ENCODE data around the gene PGF.

The PGF gene

GRCh38 chr14:74978416-74978947 is 23.1 kb upstream of the PGF start:
- Histone ChIP-seq H3K9ac (ENCODE audit: low read length in 2 of 2) (no peak overlapping the region), H3K4me1 (ENCODE audit: control insufficient read depth, insufficient read depth, low read length) (peaks cover 26% of the 10 kb centered on the region), H3K36me3 (ENCODE audit: control insufficient read depth in 2 of 2, insufficient read depth in 2 of 2, low read length in 2 of 2) (no peaks in the 10 kb centered on the region), H3K27ac (ENCODE audit: low read length) (no peak overlapping the region), H3K27me3 (ENCODE audit: control insufficient read depth in 1 of 2, insufficient read depth in 2 of 2, low read length in 2 of 2) (no peaks in the 10 kb centered on the region), H3K9me3 (ENCODE audit: control insufficient read depth in 2 of 2, low read length in 2 of 2) (no peaks in the 10 kb centered on the region), H3K4me3 (ENCODE audit: low read length in 2 of 2) (no peak overlapping the region)

GRCh38 chr14:74977901-74978385 is 22.5 kb upstream of the PGF start:
- peaks cover 29% of the 10 kb centered on the region for H3K4me1 ChIP-seq (ENCODE audit: control insufficient read depth, insufficient read depth, low read length)

GRCh38 chr14:74977164-74977900 is 21.9 kb upstream of the PGF start:
- Histone ChIP-seq H3K27ac (ENCODE audit: low read length) (no peak overlapping the region), H3K4me3 (ENCODE audit: low read length in 2 of 2) (no peak overlapping the region), H3K36me3 (ENCODE audit: control insufficient read depth in 2 of 2, insufficient read depth in 2 of 2, low read length in 2 of 2) (no peaks in the 10 kb centered on the region), H3K27me3 (ENCODE audit: control insufficient read depth in 1 of 2, insufficient read depth in 2 of 2, low read length in 2 of 2) (no peaks in the 10 kb centered on the region), H3K4me1 (ENCODE audit: control insufficient read depth, insufficient read depth, low read length) (peaks cover 31% of the 10 kb centered on the region), H3K9me3 (ENCODE audit: control insufficient read depth in 2 of 2, low read length in 2 of 2) (no peaks in the 10 kb centered on the region), H3K9ac (ENCODE audit: low read length in 2 of 2) (no peak overlapping the region)

More at GRCh38 chr14:74977901-74978385, 22.5 kb upstream of the PGF start:
- H3K9ac ChIP-seq (ENCODE audit: low read length in 2 of 2) = no peak overlapping the region
- H3K9me3 ChIP-seq (ENCODE audit: control insufficient read depth in 2 of 2, low read length in 2 of 2) = no peaks in the 10 kb centered on the region
- no peak overlapping the region for H3K27ac ChIP-seq (ENCODE audit: low read length)
- no peaks in the 10 kb centered on the region for H3K36me3 ChIP-seq (ENCODE audit: control insufficient read depth in 2 of 2, insufficient read depth in 2 of 2, low read length in 2 of 2)
- no peak overlapping the region for H3K4me3 ChIP-seq (ENCODE audit: low read length in 2 of 2)
- no peaks in the 10 kb centered on the region for H3K27me3 ChIP-seq (ENCODE audit: control insufficient read depth in 1 of 2, insufficient read depth in 2 of 2, low read length in 2 of 2)

- H3K9me3 ChIP-seq (ENCODE audit: control insufficient read depth in 2 of 2, low read length in 2 of 2) = no peaks in the 10 kb centered on the region
- peaks cover 31% of the 10 kb centered on the region for H3K4me1 ChIP-seq (ENCODE audit: control insufficient read depth, insufficient read depth, low read length)
- H3K4me3 ChIP-seq (ENCODE audit: low read length in 2 of 2) = no peak overlapping the region
- no peaks in the 10 kb centered on the region for H3K27me3 ChIP-seq (ENCODE audit: control insufficient read depth in 1 of 2, insufficient read depth in 2 of 2, low read length in 2 of 2)
- no peaks in the 10 kb centered on the region for H3K36me3 ChIP-seq (ENCODE audit: control insufficient read depth in 2 of 2, insufficient read depth in 2 of 2, low read length in 2 of 2)
- no peak overlapping the region for H3K9ac ChIP-seq (ENCODE audit: low read length in 2 of 2)
- H3K27ac ChIP-seq (ENCODE audit: low read length) = no peak overlapping the region
Observed at GRCh38 chr14:74976264-74977113, 21.1 kb upstream of the PGF start.

- Histone ChIP-seq H3K36me3 (ENCODE audit: control insufficient read depth in 2 of 2, insufficient read depth in 2 of 2, low read length in 2 of 2) (no peaks in the 10 kb centered on the region), H3K9me3 (ENCODE audit: control insufficient read depth in 2 of 2, low read length in 2 of 2) (no peaks in the 10 kb centered on the region), H3K4me3 (ENCODE audit: low read length in 2 of 2) (no peak overlapping the region), H3K27ac (ENCODE audit: low read length) (no peak overlapping the region), H3K4me1 (ENCODE audit: control insufficient read depth, insufficient read depth, low read length) (peaks cover 27% of the 10 kb centered on the region), H3K27me3 (ENCODE audit: control insufficient read depth in 1 of 2, insufficient read depth in 2 of 2, low read length in 2 of 2) (no peaks in the 10 kb centered on the region), H3K9ac (ENCODE audit: low read length in 2 of 2) (no peak overlapping the region)
Observed at GRCh38 chr14:74975059-74975810, 19.8 kb upstream of the PGF start.

GRCh38 chr14:74974364-74975058 is 19.1 kb upstream of the PGF start:
- Histone ChIP-seq H3K27ac (ENCODE audit: low read length) (no peak overlapping the region), H3K4me3 (ENCODE audit: low read length in 2 of 2) (no peak overlapping the region), H3K4me1 (ENCODE audit: control insufficient read depth, insufficient read depth, low read length) (peaks cover 24% of the 10 kb centered on the region), H3K9ac (ENCODE audit: low read length in 2 of 2) (no peak overlapping the region), H3K9me3 (ENCODE audit: control insufficient read depth in 2 of 2, low read length in 2 of 2) (no peaks in the 10 kb centered on the region), H3K36me3 (ENCODE audit: control insufficient read depth in 2 of 2, insufficient read depth in 2 of 2, low read length in 2 of 2) (no peaks in the 10 kb centered on the region), H3K27me3 (ENCODE audit: control insufficient read depth in 1 of 2, insufficient read depth in 2 of 2, low read length in 2 of 2) (no peaks in the 10 kb centered on the region)

GRCh38 chr14:74973905-74974363 is 18.5 kb upstream of the PGF start:
- Histone ChIP-seq H3K4me1 (ENCODE audit: control insufficient read depth, insufficient read depth, low read length) (peaks cover 25% of the 10 kb centered on the region), H3K9ac (ENCODE audit: low read length in 2 of 2) (no peak overlapping the region), H3K4me3 (ENCODE audit: low read length in 2 of 2) (no peak overlapping the region), H3K9me3 (ENCODE audit: control insufficient read depth in 2 of 2, low read length in 2 of 2) (no peaks in the 10 kb centered on the region), H3K27me3 (ENCODE audit: control insufficient read depth in 1 of 2, insufficient read depth in 2 of 2, low read length in 2 of 2) (no peaks in the 10 kb centered on the region), H3K27ac (ENCODE audit: low read length) (peak overlapping the region; percentile 24), H3K36me3 (ENCODE audit: control insufficient read depth in 2 of 2, insufficient read depth in 2 of 2, low read length in 2 of 2) (no peaks in the 10 kb centered on the region)

- no peaks in the 10 kb centered on the region for H3K9me3 ChIP-seq (ENCODE audit: control insufficient read depth in 2 of 2, low read length in 2 of 2)
- H3K4me1 ChIP-seq (ENCODE audit: control insufficient read depth, insufficient read depth, low read length) = peaks cover 26% of the 10 kb centered on the region
- H3K36me3 ChIP-seq (ENCODE audit: control insufficient read depth in 2 of 2, insufficient read depth in 2 of 2, low read length in 2 of 2) = no peaks in the 10 kb centered on the region
- H3K27ac ChIP-seq (ENCODE audit: low read length) = peak overlapping the region; percentile 24
- H3K4me3 ChIP-seq (ENCODE audit: low read length in 2 of 2) = no peak overlapping the region
- no peaks in the 10 kb centered on the region for H3K27me3 ChIP-seq (ENCODE audit: control insufficient read depth in 1 of 2, insufficient read depth in 2 of 2, low read length in 2 of 2)
- H3K9ac ChIP-seq (ENCODE audit: low read length in 2 of 2) = no peak overlapping the region
Observed at GRCh38 chr14:74973003-74973653, 17.7 kb upstream of the PGF start.

- no peak overlapping the region for H3K9ac ChIP-seq (ENCODE audit: low read length in 2 of 2)
Observed at GRCh38 chr14:74968811-74969210, 13.4 kb upstream of the PGF start.

More at GRCh38 chr14:74968811-74969210, 13.4 kb upstream of the PGF start:
- H3K4me1 ChIP-seq (ENCODE audit: control insufficient read depth, insufficient read depth, low read length) = peaks cover 13% of the 10 kb centered on the region
- H3K36me3 ChIP-seq (ENCODE audit: control insufficient read depth in 2 of 2, insufficient read depth in 2 of 2, low read length in 2 of 2) = no peaks in the 10 kb centered on the region
- no peaks in the 10 kb centered on the region for H3K9me3 ChIP-seq (ENCODE audit: control insufficient read depth in 2 of 2, low read length in 2 of 2)
- H3K27ac ChIP-seq (ENCODE audit: low read length) = no peak overlapping the region
- H3K27me3 ChIP-seq (ENCODE audit: control insufficient read depth in 1 of 2, insufficient read depth in 2 of 2, low read length in 2 of 2) = no peaks in the 10 kb centered on the region
- H3K4me3 ChIP-seq (ENCODE audit: low read length in 2 of 2) = no peak overlapping the region
